Measurements from ENCODE around the gene TDO2. TPM values are rescaled to one million over a fixed set of nuclear protein-coding genes. Genes with fewer than 3 reads are reported as not detected.
A peak's percentile ranks its signal among the peaks of the same experiment; 100 is the strongest.

TDO2 gene
- total RNA-seq, 2 donors from 2014 or later, result not detected

GRCh38 chr4:155885666-155886065, 17.8 kb upstream of the TDO2 start:
- no peak overlapping the region for H3K4me3 ChIP-seq
- no peak for TF ChIP-seq CTCF (IDR thresholded peaks at IDR 0.05)
- no peaks in the 10 kb centered on the region for H3K27me3 ChIP-seq (replicated peaks; ENCODE audit: insufficient read depth)
- no peak overlapping the region for H3K27ac ChIP-seq
- ATAC-seq (ENCODE audit: insufficient number of reproducible peaks, low FRiP score, low read depth) (no peak), DNase-seq (ENCODE audit: low spot score) (no peak)
- H3K36me3 ChIP-seq, result no peaks in the 10 kb centered on the region
- H3K4me1 ChIP-seq (ENCODE audit: control insufficient read depth in 1 of 2, low read depth in 2 of 2), result peaks cover 9 to 15% of the 10 kb centered on the region in 2 donors
- no peaks in the 10 kb centered on the region for H3K9me3 ChIP-seq

GRCh38 chr4:155887045-155887444, 16.5 kb upstream of the TDO2 start:
- Histone ChIP-seq H3K36me3 (no peaks in the 10 kb centered on the region), H3K9me3 (no peaks in the 10 kb centered on the region), H3K4me1 (ENCODE audit: control insufficient read depth in 1 of 2, low read depth in 2 of 2) (peaks cover 9 to 15% of the 10 kb centered on the region in 2 donors), H3K27me3 (replicated peaks; ENCODE audit: insufficient read depth) (no peaks in the 10 kb centered on the region), H3K4me3 (no peak overlapping the region), H3K27ac (no peak overlapping the region)
- TF ChIP-seq CTCF (IDR thresholded peaks at IDR 0.05), result no peak
- ATAC-seq (ENCODE audit: insufficient number of reproducible peaks, low FRiP score, low read depth) (no peak), DNase-seq (ENCODE audit: low spot score) (no peak)

GRCh38 chr4:155887847-155888570, 15.5 kb upstream of the TDO2 start:
- Histone ChIP-seq H3K9me3 (no peaks in the 10 kb centered on the region), H3K27me3 (replicated peaks; ENCODE audit: insufficient read depth) (no peaks in the 10 kb centered on the region), H3K36me3 (no peaks in the 10 kb centered on the region), H3K4me1 (ENCODE audit: control insufficient read depth in 1 of 2, low read depth in 2 of 2) (peaks cover 9 to 15% of the 10 kb centered on the region in 2 donors), H3K27ac (no peak overlapping the region), H3K4me3 (no peak overlapping the region)
- no peak for DNase-seq (ENCODE audit: low spot score)
- TF ChIP-seq CTCF (IDR thresholded peaks at IDR 0.05), result no peak
- ATAC-seq (ENCODE audit: insufficient number of reproducible peaks, low FRiP score, low read depth), result no peak

- ATAC-seq (ENCODE audit: insufficient number of reproducible peaks, low FRiP score, low read depth), result peak; percentile 73
Observed at GRCh38 chr4:155889031-155889793, 14.3 kb upstream of the TDO2 start.

More at GRCh38 chr4:155889031-155889793, 14.3 kb upstream of the TDO2 start:
- TF ChIP-seq CTCF (IDR thresholded peaks at IDR 0.05), result no peak
- Histone ChIP-seq H3K4me3 (no peak overlapping the region), H3K27ac (no peak overlapping the region), H3K4me1 (ENCODE audit: control insufficient read depth in 1 of 2, low read depth in 2 of 2) (peaks cover 9 to 15% of the 10 kb centered on the region in 2 donors), H3K36me3 (no peaks in the 10 kb centered on the region), H3K27me3 (replicated peaks; ENCODE audit: insufficient read depth) (no peaks in the 10 kb centered on the region), H3K9me3 (no peaks in the 10 kb centered on the region)
- DNase-seq (ENCODE audit: low spot score), result no peak
